WTC11 (cell line): ENCODE results near the gene FKBP4.

ENCODE experiments used
- ZNF416 ChIP-seq: fragments of 250-450 bp; sonication (Bioruptor Pico); IDR thresholded peaks from 2 replicates; pipeline ENCODE4 v1.9.0; 2021; ENCODE audit warnings: mild to moderate bottlenecking, inconsistent platforms
- TF ChIP-seq, protein P1 (sequence below): sonication (generic); formaldehyde crosslinking; IDR thresholded peaks from 2 replicates; pipeline ENCODE4 v1.8.0; 2022; ENCODE audit warnings: mild to moderate bottlenecking, missing genetic modification reagents

DNA sequence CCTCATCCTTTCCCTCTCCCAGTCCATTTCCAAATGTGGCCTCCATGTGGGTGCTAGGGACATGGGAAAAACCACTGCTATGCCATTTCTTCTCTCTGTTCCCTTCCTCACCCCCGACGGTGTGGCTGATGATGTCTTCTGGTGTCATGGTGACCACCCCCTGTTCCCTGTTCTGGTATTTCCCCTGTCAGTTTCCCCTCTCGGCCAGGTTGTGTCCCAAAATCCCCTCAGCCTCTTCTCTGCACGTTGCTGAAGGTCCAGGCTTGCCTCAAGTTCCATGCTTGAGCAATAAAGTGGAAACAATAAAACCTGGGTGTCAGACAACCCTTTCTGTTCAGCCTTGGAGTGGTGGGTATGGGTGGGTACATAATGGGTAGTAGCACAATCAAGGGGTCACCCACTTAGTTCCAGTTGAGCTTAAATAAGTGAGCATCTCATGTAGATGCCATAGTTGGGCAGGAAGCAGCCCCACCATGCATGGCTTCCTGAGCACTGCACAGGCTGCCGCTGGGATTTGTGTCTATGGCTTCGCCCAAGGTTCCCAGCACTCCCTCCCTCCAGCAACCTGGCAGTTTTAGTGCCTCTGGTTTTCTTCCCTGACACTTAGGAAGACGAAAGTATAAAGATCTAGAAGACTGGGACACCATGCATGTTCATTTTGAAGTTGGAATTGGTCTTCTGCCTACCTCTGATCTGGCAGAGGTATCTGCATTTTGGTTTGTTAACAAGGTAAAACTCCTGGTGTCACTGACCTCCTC lies 9.0 kb downstream of the FKBP4 start:
- TF ChIP-seq, protein P1, sequence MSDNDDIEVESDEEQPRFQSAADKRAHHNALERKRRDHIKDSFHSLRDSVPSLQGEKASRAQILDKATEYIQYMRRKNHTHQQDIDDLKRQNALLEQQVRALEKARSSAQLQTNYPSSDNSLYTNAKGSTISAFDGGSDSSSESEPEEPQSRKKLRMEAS (CRISPR knock-in tag) = no peak
- no peak for TF ChIP-seq ZNF416
